SU-DHL-6 (cell line): Measurements from ENCODE around the gene PLXNB1.

Experiments
- H2AFZ ChIP-seq: fragments of 200-600 bp; sonication (generic); 2 replicates; pipeline ENCODE4 v1.6.1; 2014; ENCODE audit warnings: low read depth, mild to moderate bottlenecking, moderate library complexity, mixed read lengths, antibody characterized with exemption, low read length; ENCODE audit not compliant: severe bottlenecking
- H3F3A ChIP-seq: fragments of 200-600 bp; shearing (Covaris generic); 2 replicates; pipeline ENCODE4 v1.6.0; 2016; ENCODE audit warnings: antibody characterized with exemption, mild to moderate bottlenecking; ENCODE audit not compliant: insufficient read depth
- H3K27ac ChIP-seq: fragments of 200-600 bp; sonication (generic); 2 replicates; pipeline ENCODE4 v1.5.1; 2016; ENCODE audit warnings: low read depth, mild to moderate bottlenecking, low read length, moderate library complexity, mixed read lengths
- H3K27me3 ChIP-seq: fragments of 200-600 bp; sonication (generic), shearing (Covaris generic); 2 replicates; pipeline ENCODE4 v1.6.0; 2014; ENCODE audit warnings: mild to moderate bottlenecking, low read length
- H3K36me3 ChIP-seq: fragments of 200-600 bp; sonication (generic); 2 replicates; pipeline ENCODE4 v1.6.1; 2014; ENCODE audit warnings: mild to moderate bottlenecking, low read length, mixed read lengths
- H3K4me2 ChIP-seq: fragments of 300-600, 200-600 bp; shearing (Covaris generic), sonication (generic); 2 replicates; pipeline ENCODE4 v1.6.0; 2014; ENCODE audit warnings: low read length, low read depth, mild to moderate bottlenecking; ENCODE audit not compliant: poor library complexity, severe bottlenecking
- H3K4me3 ChIP-seq: fragments of 200-600 bp; sonication (generic); 2 replicates; pipeline ENCODE4 v1.5.1; 2014; ENCODE audit warnings: antibody characterized with exemption, low read length, mild to moderate bottlenecking, mixed read lengths; ENCODE audit not compliant: insufficient read depth, poor library complexity, severe bottlenecking
- H3K79me2 ChIP-seq: fragments of 200-600 bp; sonication (generic); 2 replicates; pipeline ENCODE4 v1.6.1; 2014; ENCODE audit warnings: mild to moderate bottlenecking, low read length, moderate library complexity; ENCODE audit not compliant: insufficient read depth
- H3K9ac ChIP-seq: fragments of 200-600 bp; sonication (generic); 2 replicates; pipeline ENCODE4 v1.7.0; 2014; ENCODE audit warnings: mild to moderate bottlenecking, low read length
- H3K9me2 ChIP-seq: fragments of 200-600 bp; sonication (generic); replicated peaks from 2 replicates; pipeline ENCODE4 v1.6.1; 2014; ENCODE audit warnings: low read length; ENCODE audit not compliant: insufficient read depth
- H3K9me3 ChIP-seq: fragments of 200-600 bp; sonication (generic); 2 replicates; pipeline ENCODE4 v1.6.1; 2014; ENCODE audit warnings: low read length, mixed read lengths; ENCODE audit not compliant: insufficient read depth
- H4K20me1 ChIP-seq: fragments of 200-600 bp; sonication (generic); 2 replicates; pipeline ENCODE4 v1.6.1; 2014; ENCODE audit warnings: low read depth, mild to moderate bottlenecking, antibody characterized with exemption, low read length, moderate library complexity, mixed read lengths
- CTCF ChIP-seq: fragments of 200-600 bp; sonication (generic); IDR thresholded peaks from one replicate; pipeline ENCODE4 v1.5.1; 2017; ENCODE audit warnings: antibody characterized with exemption, mild to moderate bottlenecking, low read length, moderate library complexity; ENCODE audit not compliant: insufficient read depth, poor library complexity, severe bottlenecking
- EZH2phosphoT487 ChIP-seq: fragments of 200-600 bp; sonication (generic), shearing (Covaris generic); conservative IDR thresholded peaks from 2 replicates; pipeline ENCODE4 v1.6.1; 2018; ENCODE audit warnings: mild to moderate bottlenecking, antibody characterized with exemption, low read length, moderate library complexity, mixed read lengths

PLXNB1 gene

GRCh38 chr3:48428088-48428571 lies 1.8 kb downstream of the PLXNB1 start:
- H3K9me2 ChIP-seq: no peaks in the 10 kb centered on the region
- H3F3A ChIP-seq: no peaks in the 10 kb centered on the region
- no peaks in the 10 kb centered on the region for H3K27me3 ChIP-seq
- H3K4me3 ChIP-seq: no peak overlapping the region
- H3K9me3 ChIP-seq: no peaks in the 10 kb centered on the region
- TF ChIP-seq EZH2phosphoT487 (no peak), CTCF (no peak)
- no peak overlapping the region for H3K27ac ChIP-seq
- no peak overlapping the region for H3K9ac ChIP-seq
- no peaks in the 10 kb centered on the region for H3K36me3 ChIP-seq
- no peaks in the 10 kb centered on the region for H4K20me1 ChIP-seq
- H2AFZ ChIP-seq: no peak overlapping the region
- H3K79me2 ChIP-seq: no peaks in the 10 kb centered on the region
- H3K4me2 ChIP-seq: no peak overlapping the region

GRCh38 chr3:48427630-48427962 lies 2.3 kb downstream of the PLXNB1 start:
- H3K79me2 ChIP-seq: no peaks in the 10 kb centered on the region

GRCh38 chr3:48426944-48427629 lies 2.8 kb downstream of the PLXNB1 start:
- no peak overlapping the region for H3K4me2 ChIP-seq
- TF ChIP-seq EZH2phosphoT487 (no peak), CTCF (no peak)
- H3K27ac ChIP-seq: no peak overlapping the region
- H3K9me3 ChIP-seq: no peaks in the 10 kb centered on the region
- no peaks in the 10 kb centered on the region for H4K20me1 ChIP-seq
- no peaks in the 10 kb centered on the region for H3K27me3 ChIP-seq
- H3K4me3 ChIP-seq: no peak overlapping the region
- H3K79me2 ChIP-seq: no peaks in the 10 kb centered on the region
- H3F3A ChIP-seq: no peaks in the 10 kb centered on the region
- no peak overlapping the region for H2AFZ ChIP-seq
- no peaks in the 10 kb centered on the region for H3K9me2 ChIP-seq
- no peaks in the 10 kb centered on the region for H3K36me3 ChIP-seq
- H3K9ac ChIP-seq: no peak overlapping the region

More at GRCh38 chr3:48427630-48427962, 2.3 kb downstream of the PLXNB1 start:
- no peak overlapping the region for H2AFZ ChIP-seq
- H3K9me3 ChIP-seq: no peaks in the 10 kb centered on the region
- H3K9ac ChIP-seq: no peak overlapping the region
- no peak overlapping the region for H3K4me2 ChIP-seq
- no peaks in the 10 kb centered on the region for H3K36me3 ChIP-seq
- no peak overlapping the region for H3K4me3 ChIP-seq
- H3F3A ChIP-seq: no peaks in the 10 kb centered on the region
- no peaks in the 10 kb centered on the region for H4K20me1 ChIP-seq
- TF ChIP-seq CTCF (no peak), EZH2phosphoT487 (no peak)
- H3K9me2 ChIP-seq: no peaks in the 10 kb centered on the region
- H3K27ac ChIP-seq: no peak overlapping the region
- H3K27me3 ChIP-seq: no peaks in the 10 kb centered on the region
